ENCODE results near the gene LIFR.
A peak's percentile ranks its signal among the peaks of the same experiment; 100 is the strongest.
"Not testable (repeated sequence)": the region's sequence is repeated elsewhere in the genome, so short reads cannot be mapped to it uniquely, and the experiment has no call there.

Gene LIFR

DNA sequence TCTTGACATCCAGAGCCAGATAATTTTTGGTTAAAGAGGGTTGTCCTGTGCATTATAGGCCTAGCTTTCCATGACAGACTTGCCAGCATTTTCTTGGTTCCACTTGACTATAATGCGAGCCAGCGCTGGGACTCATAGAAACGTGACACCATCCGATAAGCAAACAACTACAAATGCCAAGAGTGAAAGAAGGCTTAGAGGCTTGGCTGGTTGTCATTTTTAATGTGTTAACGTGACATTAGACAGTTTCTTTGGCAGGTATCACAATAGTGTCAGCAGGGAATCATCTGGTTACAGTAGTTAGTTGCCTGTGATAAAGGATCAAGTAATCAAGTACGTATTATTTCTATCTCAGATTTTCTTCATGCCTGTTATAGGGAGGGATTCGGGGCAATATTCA is 20.0 kb upstream of the LIFR start:
- no peak for TF ChIP-seq JUND (IDR thresholded peaks at IDR 0.05; ENCODE audit: low read depth)
- DNase-seq (ENCODE audit: low read depth in 1 of 2, low spot score in 1 of 2): peak in 1 of 2 experiments; percentile 40
- in situ Hi-C loops (cut with HindIII; ENCODE audit: low pct_unique_long_range_greater_than_20kb, low sequenced_read_pairs): no loop called here

DNA sequence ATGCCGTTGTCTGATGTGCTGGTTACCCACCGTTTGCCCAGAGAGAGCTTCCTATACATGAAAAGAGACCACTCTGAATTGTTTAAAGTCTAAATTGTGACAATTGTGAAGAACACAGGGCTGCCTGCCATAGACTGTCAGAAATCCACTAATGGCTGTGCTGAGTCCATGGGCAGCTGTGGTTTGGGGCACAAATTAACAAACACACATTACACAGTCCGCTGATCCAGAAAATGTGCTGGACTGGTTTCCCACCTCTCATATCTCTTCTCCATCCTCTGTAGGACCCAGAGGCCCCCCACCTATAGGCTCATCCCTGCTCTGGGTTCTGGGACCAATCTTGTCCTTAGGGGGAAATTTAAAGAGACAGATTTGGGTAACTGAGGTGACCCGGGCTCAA is 19.0 kb upstream of the LIFR start:
- no peak for DNase-seq (ENCODE audit: low read depth in 1 of 2, low spot score in 1 of 2)
- no peak for TF ChIP-seq JUND (IDR thresholded peaks at IDR 0.05; ENCODE audit: low read depth)
- in situ Hi-C loops (cut with HindIII; ENCODE audit: low pct_unique_long_range_greater_than_20kb, low sequenced_read_pairs): no loop called here

DNA sequence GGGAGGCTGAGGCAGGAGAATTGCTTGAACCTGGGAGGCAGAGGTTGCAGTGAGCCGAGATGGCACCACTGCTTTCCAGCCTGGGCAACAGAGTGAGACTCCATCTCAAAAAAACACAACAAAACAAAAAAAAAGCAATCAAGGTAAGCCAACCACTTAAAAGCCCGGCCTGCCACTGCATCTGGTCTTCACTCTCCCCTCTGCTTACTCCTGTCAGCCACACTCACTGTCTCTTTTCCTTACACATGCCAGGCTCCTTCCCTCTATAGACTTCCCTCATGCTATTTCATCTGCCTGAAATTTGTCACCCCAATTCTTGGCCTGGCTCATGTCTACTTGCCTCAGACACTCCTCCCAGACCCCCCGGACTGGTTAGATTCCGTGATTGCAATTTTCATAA is 17.6 kb upstream of the LIFR start:
- no peak for TF ChIP-seq JUND (IDR thresholded peaks at IDR 0.05; ENCODE audit: low read depth)
- in situ Hi-C loops (cut with HindIII; ENCODE audit: low pct_unique_long_range_greater_than_20kb, low sequenced_read_pairs): no loop called here
- DNase-seq (ENCODE audit: low read depth in 1 of 2, low spot score in 1 of 2): no peak

DNA sequence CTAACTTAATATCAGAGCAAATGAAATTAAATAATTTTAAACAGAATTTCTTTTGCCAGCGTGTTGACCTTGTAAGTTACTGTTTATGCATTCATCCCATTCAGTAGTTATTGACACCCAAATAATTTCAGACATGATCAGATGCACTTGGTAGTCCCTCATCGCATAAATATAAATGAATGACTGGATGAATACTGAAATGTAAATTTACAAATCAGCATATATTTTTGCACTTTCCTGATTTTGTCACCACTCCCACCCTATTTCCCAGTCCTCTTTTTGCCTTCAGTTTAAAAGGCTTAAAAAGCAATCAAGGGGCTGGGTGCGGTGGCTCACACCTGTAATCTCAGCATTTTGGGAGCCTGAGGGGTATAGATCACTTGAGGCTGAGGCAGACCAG is 17.1 kb upstream of the LIFR start:
- TF ChIP-seq JUND (IDR thresholded peaks at IDR 0.05; ENCODE audit: low read depth): no peak
- in situ Hi-C loops (cut with HindIII; ENCODE audit: low pct_unique_long_range_greater_than_20kb, low sequenced_read_pairs): no loop called here
- no peak for DNase-seq (ENCODE audit: low read depth in 1 of 2, low spot score in 1 of 2)

DNA sequence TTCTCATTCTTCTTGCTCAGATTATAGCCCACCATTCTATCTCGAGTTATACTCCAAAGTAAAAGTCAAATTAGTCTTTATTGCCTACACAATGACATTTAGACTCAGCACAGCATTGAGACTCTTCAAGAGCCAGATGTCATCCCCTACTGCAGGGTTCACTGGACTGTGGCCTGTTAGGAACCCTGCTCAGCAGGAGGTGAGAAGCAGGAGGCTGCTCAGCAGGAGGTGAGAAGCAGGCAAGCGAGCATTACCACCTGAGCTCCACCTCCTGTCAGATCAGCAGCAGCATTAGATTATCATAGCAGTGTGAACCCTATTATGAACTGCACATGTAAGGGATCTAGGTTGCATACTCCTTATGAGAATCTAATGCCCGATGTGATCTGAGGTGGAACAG is 12.7 kb upstream of the LIFR start:
- in situ Hi-C loops (cut with HindIII; ENCODE audit: low pct_unique_long_range_greater_than_20kb, low sequenced_read_pairs): no loop called here
- DNase-seq (ENCODE audit: low read depth in 1 of 2, low spot score in 1 of 2): no peak
- TF ChIP-seq JUND (IDR thresholded peaks at IDR 0.05; ENCODE audit: low read depth): no peak

DNA sequence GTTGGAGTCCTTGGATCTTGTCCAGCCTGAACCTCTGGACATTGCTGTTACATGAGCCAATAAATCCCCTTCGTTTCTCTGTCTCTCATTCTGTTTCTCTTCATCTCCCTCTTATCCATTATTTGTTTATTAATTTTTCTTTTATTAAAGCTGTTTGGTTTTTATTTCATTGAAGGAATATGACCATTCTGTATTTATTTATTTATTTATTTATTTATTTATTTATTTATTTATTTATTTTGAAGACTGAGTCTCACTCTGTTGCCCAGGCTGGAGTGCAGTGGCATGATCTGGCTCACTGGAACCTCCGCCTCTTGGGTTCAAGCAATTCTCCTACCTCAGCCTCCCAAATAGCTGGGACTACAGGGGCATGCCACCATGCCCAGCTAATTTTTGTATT is 10.9 kb upstream of the LIFR start:
- DNase-seq (ENCODE audit: low read depth in 1 of 2, low spot score in 1 of 2); in situ Hi-C loops (cut with HindIII; ENCODE audit: low pct_unique_long_range_greater_than_20kb, low sequenced_read_pairs): not testable (repeated sequence)

DNA sequence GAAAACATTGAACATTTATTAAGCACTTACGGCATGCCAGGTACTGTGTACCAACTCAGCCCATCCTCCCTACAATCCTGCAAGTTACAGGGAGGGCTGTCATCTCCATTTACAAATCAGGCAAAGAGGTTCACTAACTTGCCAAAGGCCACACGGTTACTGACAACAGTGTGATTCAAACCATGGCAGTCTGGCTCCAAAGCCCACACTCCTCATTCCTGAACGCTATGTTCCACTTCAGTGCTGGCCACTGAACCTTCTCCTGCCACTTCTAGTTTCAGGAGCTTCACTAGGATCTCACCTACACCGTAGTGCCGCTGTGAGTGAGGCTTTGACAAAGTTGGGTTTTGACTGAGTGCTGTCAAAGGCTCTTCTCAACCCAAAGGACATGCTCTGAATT is 7.2 kb upstream of the LIFR start:
- in situ Hi-C loops (cut with HindIII; ENCODE audit: low pct_unique_long_range_greater_than_20kb, low sequenced_read_pairs): no loop called here
- no peak for DNase-seq (ENCODE audit: low read depth in 1 of 2, low spot score in 1 of 2)
- no peak for TF ChIP-seq JUND (IDR thresholded peaks at IDR 0.05; ENCODE audit: low read depth)

DNA sequence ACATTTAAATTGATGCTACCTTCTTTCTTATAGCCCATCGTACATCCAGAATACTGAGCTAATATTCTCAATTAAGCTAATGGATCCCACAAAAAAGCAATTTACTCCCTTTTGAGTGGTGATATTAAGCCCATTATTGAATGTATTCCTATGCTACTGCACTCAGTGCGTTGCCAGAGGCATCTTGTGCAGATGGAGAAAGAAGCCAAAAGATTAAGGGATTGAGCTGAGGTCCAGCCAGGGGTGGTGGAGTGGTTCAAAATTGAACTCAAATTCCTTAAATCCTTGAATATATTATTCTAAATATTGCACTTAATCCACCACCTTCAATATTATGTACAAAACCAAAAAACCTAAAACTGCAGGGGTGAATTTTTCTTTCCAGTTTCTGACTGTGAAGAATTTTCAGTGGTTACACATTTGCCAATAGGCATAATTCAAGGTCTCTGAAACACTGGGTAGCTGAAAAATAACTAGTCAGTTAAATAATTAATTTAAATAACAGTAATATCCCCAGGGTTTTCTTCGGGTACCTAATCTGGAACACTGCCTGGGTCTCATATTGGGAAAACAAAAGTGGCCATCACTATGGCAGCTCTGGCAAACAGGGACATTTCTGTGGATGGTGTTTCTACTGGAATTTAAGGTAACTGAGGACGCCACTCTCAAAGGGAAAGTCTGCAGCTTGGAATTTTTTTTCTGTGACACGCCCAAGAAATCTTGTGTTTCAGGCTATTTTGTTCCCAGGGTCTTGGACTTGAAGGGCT is 6.2 kb upstream of the LIFR start:
- no peak for DNase-seq (ENCODE audit: low read depth in 1 of 2, low spot score in 1 of 2)
- TF ChIP-seq JUND (IDR thresholded peaks at IDR 0.05; ENCODE audit: low read depth): no peak
- in situ Hi-C loops (cut with HindIII; ENCODE audit: low pct_unique_long_range_greater_than_20kb, low sequenced_read_pairs): no loop called here

DNA sequence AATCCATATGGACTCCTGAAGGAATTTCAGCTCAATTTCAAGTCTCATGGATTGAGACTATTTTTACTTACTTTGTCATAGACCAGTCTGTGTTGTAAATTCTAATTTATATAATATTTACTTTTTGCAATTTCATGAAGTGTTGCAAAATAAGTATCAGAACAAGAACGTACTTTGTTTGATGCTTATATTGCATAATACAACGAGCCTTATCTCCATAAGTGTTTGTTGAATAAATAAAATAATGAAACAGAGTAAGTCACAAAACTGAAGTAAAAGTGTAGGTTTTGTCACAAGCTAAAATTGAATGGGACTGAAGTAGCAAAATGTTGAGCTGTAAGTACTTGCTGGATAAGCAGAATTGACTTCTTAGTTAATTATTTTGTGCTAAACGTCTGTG is 3.0 kb upstream of the LIFR start:
- no peak for DNase-seq (ENCODE audit: low read depth in 1 of 2, low spot score in 1 of 2)
- no peak for TF ChIP-seq JUND (IDR thresholded peaks at IDR 0.05; ENCODE audit: low read depth)
- in situ Hi-C loops (cut with HindIII; ENCODE audit: low pct_unique_long_range_greater_than_20kb, low sequenced_read_pairs): no loop called here

DNA sequence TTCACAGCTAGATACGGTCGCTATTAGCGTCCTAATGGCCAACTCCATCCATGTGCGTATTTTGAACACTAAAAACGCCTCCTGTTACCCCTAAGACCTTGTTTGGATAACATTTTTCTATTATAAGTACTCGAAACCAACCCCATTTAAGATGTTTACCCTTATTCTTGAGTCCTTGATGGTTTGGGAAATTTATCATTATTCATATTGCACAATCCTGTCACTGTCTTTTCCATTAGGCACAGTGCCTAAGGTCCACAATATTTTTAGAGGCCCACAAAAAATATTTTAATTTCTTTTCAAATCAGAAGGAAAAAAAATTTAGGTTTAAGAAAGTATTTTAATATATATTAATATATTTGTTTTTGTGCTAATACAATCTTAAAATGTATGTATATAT is 1.3 kb upstream of the LIFR start:
- DNase-seq (ENCODE audit: low read depth in 1 of 2, low spot score in 1 of 2): no peak
- TF ChIP-seq JUND (IDR thresholded peaks at IDR 0.05; ENCODE audit: low read depth): no peak
- in situ Hi-C loops (cut with HindIII; ENCODE audit: low pct_unique_long_range_greater_than_20kb, low sequenced_read_pairs): no loop called here

DNA sequence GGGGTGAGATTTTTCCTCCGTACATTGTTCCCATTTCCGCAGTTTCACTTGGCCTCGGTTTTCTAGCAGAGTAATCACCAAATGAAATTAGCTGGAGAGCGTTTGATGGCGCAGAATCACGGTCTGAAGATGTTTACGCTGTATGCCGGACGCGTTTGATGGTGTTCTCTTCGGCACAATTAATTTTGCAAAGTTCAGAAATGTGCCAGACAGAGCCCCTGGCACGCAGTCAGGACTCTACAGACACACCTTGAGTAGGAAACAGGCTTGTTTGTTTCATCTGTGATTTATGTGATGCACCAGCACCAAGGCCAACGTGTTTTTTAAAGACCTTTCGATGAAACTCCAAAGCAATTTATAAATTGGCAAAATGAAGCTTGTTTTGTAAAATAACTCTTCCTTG is 863 bp upstream of the LIFR start:
- no peak for DNase-seq (ENCODE audit: low read depth in 1 of 2, low spot score in 1 of 2)
- in situ Hi-C loops (cut with HindIII; ENCODE audit: low pct_unique_long_range_greater_than_20kb, low sequenced_read_pairs): no loop called here
- TF ChIP-seq JUND (IDR thresholded peaks at IDR 0.05; ENCODE audit: low read depth): no peak

DNA sequence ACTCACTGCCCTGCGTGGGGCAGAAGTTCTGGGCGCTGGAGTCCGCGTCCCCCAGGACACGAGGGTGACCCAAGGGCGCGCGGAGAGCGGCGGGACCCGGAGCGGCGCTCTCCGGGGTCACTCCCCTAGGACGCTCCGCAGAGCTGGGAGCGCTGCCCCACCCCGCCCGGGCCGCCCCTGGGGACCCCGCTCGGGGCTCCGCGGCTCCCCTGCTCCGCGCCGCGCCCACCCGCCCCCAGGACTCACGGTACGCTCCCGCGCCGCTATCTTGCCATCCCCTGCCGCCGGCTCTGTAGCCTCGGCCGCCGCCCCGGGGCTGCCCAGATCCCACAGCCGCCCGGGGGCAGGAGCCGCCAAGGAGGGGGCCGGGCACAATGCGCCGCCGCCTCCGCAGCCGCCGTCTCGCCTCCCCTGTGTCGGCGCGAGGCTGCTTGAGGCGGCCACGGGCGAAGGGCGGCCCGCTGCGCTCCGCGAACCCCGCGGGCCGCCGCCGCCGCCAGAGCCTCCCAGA is 303 bp downstream of the LIFR start:
- no peak for DNase-seq (ENCODE audit: low read depth in 1 of 2, low spot score in 1 of 2)
- TF ChIP-seq JUND (IDR thresholded peaks at IDR 0.05; ENCODE audit: low read depth): no peak
- in situ Hi-C loops (cut with HindIII; ENCODE audit: low pct_unique_long_range_greater_than_20kb, low sequenced_read_pairs): no loop called here

DNA sequence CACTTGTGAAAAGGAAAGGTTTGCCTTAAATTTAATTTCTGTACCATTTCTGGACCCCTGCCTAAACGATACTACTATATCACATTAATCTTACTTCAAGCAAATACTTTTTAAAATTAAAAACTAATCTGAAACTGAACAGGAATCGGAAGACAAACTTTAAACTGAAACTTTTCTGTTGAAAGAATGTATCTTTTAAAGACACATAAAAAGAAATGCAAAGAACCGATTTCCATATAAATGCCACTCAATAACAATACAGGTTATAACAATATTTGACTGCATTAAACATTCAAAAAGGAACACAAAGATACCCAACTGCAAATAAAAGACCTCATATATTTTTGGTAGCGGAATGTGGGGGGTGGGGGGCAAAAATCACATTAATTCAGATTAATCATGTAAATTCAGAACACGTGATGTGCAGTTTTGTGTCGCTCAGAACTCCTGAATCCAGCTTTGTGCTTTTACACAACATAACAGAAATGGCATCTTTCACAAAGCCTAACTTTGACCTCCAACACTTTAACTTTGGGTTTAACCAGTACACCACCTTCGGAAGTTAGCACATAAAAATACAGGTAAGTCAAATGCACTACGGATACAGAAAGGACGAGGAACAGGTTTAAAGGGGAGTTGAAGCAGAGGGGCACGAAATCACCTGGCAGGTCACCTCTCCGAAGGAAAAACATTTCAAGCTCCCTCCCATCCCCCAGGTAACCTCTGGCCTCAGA is 925 bp downstream of the LIFR start:
- no peak for DNase-seq (ENCODE audit: low read depth in 1 of 2, low spot score in 1 of 2)
- in situ Hi-C loops (cut with HindIII; ENCODE audit: low pct_unique_long_range_greater_than_20kb, low sequenced_read_pairs): no loop called here
- no peak for TF ChIP-seq JUND (IDR thresholded peaks at IDR 0.05; ENCODE audit: low read depth)

All from T47D (cell line).